Stimulated activated CD8-positive, alpha-beta memory T cell treated with anti-CD3 and anti-CD28 coated beads, Interleukin-4, amount 100 ng/mL, for 48 hours (primary cell): ENCODE results near the gene ACTR1A.
A peak's percentile ranks its signal among the peaks of the same experiment; 100 is the strongest.
"Not testable (repeated sequence)": the region's sequence is repeated elsewhere in the genome, so short reads cannot be mapped to it uniquely, and the experiment has no call there.

ENCODE experiments used
- DNase-seq: peaks from one replicate; pipeline ENCODE4 v3.0.0-alpha.2; 2020

ACTR1A gene

DNA sequence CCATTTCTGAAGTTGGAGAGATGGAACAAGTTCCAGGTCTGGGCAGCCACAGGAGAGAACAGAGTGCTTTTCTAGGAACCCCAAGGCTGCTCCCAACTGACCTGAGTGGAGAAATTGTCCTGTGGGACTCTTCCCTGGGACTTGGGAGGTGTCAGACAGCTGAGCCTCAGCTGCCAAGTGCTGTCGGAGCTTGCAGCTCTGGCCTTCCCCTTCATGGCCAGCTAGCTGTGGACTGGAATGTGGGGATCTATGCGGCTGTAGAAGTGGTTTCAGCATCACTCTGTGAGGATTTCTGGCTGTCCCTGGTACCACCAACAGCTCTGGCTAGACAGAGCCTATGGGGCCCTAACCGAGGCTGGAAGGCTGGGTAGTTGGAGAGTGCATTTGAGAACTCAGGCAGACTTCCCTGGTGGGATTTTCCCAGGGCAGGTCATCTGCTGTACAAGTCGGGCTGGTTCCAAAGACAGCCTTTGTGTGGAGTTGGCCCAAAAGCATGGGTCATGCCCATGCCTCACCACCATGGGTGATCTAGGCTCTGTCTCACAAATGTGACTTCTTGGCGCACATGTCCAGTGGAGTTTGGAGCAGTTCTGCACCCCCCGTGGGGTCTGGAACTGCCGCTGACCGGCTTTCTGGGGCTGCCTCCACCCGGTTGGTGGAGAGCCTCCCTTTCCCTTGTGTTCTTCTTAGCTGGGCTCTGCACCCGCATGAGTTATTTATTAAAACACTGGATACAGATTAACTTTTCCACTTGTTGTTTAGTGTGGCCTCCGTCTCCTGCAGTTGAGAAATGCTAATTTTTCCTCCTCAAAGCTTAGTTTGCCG lies 12.2 kb upstream of the ACTR1A start:
- no peak for DNase-seq

DNA sequence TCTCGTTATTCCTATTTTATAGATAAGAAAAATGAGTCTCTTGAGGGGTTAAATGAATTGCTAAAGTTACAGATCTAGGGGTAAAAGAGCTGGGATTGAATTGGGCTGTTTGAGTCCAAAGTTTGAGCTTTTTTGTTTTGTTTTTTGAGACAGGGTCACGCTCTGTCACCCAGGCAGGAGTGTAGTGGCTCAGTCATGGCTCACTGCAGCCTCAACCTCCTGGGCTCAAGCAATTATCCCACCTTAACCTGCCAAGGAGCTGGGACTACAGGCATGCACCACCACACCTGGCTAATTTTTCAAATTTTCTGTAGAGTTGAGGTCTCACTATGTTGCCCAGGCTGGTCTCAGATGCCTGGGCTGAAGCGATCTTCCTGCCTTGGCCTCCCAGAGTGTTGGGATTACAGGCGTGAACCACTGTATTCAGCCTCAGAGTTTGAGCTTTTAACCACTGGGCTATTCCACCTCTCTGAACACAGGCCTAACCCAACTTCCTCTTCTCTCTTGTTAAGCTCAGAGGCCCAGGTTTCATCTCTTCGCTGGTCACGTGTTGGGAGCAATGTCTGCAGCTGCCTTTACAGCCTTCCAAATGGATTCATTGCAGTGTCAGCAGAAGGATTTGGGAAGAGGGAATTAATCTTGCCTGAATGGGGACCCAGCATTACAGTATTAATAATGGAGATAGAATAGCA lies 9.2 kb upstream of the ACTR1A start:
- no peak for DNase-seq

DNA sequence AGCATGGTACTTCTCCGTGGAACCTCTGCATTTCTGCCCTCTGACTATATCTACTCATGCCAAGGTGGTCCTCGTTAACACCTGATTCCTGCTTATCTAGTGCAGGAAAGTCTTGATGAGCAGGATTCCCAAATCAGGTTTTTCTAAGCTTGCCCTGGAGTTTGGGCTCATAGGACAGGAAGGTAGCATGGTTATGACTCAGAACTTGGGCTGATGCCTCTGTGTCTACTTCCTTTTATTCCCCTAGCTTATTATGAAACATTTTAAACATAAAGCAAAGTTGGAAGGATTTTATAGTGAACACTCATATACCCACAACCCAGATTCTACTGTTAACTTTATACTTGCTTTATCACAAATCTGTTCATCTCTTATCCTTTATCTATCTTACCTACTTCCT lies 6.9 kb upstream of the ACTR1A start:
- no peak for DNase-seq

DNA sequence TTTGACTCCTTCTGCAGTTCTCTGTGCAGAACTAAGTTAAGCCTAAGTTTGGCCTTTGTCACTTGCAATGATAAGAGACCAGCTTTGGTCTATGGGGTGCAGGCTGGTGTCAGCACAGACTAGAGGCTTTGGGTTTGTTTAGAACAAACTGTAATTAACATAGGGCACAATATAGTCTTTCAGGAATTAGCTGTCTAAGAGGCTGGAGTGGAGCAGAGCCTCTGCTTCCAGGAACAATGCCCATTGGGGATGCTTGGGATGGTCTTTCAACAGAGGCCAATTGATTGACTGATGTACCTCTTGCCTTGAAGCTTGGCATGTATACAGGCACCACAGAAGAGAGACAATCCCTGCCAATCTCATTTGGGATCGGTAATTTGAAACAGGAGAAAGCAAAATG lies 6.0 kb upstream of the ACTR1A start:
- no peak for DNase-seq

DNA sequence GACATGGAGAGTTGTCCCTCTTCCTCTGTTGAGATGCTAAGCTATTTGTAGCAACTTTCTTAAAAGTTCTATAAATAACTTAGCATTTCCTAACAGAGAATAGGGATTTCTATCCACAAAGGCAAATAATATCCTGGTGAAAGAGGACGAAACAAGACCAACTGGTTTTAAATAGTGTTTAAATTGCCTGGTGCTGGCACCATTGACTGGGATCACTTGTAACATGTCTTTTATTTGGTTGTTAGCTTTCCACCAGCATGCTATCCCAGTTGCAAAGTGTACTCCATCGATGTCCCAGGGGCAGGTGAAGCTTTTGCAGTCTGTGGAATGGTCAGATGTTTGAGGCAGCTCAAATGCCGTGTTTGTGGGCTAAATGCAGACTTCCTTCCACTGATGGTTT lies 5.0 kb upstream of the ACTR1A start:
- DNase-seq = no peak

DNA sequence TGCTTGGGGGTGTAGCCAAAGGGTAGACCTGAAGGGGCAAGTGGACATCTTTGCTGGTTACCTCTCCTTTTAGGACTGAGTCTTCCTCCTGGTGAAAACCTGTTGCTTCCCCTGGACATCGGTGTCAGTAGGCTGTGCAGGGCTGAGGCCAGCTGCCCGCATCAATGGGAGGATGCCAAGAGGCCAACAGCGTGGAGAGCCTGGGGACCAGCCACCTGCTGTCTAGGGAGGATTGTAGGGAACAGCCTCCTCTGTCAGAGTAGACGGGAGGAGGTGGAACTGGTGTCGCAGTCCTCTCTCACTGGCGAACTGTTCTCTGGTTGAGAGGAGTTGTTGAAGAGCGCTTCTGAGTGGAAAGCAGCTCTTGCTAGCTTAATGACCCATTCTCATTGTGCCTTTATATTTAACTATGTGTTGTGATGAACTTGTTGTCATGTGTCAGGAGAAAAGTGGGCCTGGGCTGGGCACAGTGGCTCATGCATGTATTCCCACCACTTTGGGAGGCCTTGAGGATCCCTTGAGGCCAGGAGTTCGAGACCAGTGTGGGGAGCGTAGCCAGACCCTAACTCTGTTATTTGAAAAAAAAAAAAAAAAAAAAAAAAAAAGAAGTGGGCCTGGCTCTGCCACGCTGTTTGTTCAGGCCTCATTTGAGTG lies 3.1 kb upstream of the ACTR1A start:
- DNase-seq = no peak

DNA sequence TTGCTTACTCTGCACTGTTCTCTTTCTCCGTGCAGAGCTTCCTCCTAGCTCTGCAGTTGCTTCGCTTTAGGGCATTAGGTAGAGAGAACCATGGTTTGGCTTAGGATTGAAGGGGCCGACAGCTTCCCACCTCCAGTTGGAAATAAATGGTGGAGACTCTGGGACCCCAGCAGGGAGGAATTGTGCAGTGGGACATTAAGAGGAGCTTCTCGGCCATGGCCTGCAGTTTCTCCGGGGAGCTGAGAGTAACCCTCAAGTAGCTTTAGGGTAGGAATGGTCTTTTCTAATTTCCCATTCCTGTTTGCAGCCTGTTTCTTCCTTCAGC lies 2.4 kb upstream of the ACTR1A start:
- no peak for DNase-seq

DNA sequence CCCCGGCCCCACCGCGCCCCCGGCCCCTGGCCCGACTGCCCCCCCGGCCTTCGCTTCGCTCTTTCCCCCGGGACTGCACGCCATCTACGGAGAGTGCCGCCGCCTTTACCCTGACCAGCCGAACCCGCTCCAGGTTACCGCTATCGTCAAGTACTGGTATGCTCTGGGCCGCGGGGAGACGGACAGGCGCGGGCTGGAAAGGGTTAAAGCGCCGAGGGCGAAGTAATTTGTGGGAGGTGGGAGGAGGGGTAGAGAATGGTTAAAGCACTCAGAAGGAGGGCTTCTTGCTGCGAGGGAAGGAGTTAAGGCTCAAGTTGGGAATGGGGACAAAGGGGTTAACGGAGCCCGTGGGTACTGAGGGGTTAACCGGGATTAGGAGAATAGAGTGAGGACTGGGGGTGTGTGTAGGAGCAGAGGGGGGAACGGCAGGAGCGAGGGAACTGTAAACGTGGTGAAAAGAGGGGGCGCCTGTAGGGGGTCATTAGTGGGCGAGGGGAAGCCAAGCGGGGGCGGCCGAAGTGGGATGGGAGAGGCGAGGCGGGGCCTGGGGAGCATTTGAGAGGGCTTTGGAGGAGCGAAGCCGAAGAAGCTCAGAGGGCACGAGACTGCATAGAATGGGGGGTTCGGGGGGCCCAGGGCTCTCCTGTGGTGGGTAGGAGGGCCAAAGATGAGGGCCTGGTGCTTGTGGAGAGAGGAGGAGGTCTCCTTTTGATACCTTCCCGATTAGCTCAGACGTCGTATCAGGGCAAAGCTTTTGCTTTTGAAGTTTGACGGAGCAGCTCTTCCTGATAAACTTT lies 1.9 kb upstream of the ACTR1A start:
- DNase-seq = peak; percentile 55

DNA sequence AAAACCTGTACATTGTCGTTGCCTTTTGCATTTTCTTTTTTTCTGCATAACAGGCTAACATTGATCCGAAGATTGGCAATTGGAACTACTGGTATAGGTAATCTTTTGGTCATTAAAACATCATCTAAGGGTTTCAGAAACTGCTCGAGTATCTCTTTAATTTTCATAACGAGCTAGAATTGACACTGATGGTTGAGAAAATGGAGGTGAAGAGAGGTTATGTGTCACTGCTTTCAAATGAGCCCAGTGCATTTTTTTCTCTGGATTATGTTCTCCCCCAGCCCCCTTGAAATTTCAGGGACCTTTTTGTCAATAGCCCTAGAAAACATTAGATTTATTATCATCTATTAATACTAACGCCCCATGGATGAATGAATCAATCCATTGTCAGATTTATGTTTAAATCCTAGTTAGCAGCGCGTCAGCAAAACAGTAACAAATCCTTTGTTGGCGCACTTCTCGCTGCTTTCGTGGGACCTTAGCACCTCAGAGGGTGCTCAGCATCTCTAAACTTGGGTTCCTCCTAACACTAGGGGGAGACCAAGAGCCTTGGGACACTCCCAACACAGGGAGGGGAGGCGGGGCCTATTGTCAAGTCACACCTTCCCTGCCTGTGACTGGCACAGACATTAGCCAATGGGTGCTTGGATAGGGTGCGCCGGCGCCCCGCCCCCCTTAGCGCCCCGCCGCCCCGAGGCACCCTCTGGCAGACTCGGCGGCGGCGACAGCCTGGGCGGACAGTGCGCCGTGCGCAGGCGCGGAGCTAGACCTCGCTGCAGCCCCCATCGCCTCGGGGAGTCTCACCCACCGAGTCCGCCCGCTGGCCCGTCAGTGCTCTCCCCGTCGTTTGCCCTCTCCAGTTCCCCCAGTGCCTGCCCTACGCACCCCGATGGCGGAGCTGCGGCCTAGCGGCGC lies 1.0 kb upstream of the ACTR1A start, which contains the start of gene SUFU:
SUFU (plus strand) TSS at position 709 of the 915 bp plus-strand sequence; CDS start at position 890, 181 bp downstream.
- peak; percentile 99 for DNase-seq

DNA sequence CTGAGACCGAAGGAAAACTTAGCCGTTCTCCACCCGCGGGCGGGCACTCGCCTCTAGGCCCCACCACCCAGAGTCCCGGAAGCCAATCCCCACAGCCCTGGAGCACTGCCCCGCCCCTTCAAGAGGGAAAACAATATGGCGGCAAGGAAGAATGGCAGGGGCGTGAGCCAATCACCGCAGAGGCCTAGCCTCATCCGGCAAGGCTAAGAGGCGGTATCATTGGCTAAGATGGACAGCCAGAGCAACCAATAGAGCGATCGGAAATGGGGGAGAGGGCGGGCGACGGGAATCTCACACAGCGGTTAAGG lies 529 bp downstream of the ACTR1A start:
- DNase-seq = peak; percentile 98

DNA sequence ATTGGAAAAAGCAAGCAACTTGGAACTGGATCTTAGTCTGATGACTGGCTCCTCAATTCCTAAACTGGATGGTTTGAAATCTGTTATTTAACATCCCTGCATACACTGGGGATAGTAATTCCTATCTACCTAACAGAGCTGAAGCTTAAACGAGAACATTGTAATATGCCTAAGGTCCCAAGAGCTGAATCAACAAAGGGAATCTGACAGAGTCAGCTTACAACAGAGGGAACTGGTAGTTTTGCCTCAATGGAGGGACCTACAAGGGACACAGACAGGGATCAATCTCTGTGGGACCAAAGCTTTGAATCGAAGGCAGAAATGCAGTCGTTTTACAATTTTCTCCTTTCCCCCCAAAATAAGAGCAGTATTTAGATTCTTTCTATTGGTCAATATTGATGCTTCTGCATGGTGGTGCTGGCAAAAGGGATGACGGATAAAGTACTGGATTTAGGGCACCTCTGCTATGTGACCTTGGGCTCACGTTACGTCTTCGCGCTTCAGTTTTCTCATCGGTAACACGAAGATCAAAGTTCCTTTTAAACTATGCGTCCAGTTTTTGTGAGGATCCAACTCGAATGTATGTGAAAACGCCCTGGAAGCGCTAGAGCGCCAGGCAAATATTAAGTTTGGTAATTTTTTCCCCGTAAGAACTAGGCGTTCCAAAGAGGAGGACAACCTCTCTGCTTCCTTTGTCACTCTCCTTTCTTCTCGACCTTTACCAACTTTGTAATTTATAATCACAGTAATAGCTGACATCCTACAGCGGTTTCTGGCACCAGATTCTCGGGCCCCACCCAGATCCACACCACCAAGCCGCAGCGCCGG lies 1.1 kb downstream of the ACTR1A start:
- no peak for DNase-seq

DNA sequence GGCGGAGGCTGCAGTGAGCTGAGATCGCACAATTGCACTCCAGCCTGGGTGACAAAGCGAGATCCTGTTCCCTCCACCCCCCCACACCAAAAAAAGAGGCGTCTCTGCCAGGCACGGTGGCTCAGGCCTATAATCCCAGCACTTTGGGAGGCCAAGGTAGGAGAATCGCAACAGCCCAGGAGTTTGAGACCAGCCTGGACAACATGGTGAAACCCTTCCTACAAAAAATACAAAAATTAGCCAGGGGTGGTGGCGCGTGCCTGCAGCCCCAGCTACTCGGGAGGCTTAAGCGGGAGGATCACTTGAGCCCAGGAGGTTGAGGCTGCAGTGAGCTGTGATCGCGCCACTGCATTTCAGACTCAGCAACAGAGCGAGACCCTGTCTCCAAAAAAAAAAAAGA lies 1.8 kb downstream of the ACTR1A start:
- DNase-seq = not testable (repeated sequence)

DNA sequence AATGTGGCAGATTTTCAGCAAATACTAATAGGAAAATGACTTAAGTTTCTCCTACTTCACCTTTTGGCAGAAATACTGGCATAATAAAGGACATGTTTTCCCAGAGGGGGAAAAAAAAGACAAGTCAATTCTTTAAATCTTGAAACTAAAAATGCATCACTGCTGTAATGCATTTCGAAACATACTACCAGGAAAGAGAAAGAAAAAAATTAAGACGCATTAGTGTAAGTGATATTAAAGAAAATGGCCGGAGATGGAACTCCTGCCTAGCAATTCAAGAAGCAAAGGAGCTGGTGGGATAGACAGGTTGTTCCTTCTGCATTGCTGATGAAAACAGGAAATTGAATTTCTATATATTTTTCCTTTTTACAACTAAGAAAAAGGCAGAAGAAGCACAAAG lies 3.2 kb downstream of the ACTR1A start:
- DNase-seq = no peak

DNA sequence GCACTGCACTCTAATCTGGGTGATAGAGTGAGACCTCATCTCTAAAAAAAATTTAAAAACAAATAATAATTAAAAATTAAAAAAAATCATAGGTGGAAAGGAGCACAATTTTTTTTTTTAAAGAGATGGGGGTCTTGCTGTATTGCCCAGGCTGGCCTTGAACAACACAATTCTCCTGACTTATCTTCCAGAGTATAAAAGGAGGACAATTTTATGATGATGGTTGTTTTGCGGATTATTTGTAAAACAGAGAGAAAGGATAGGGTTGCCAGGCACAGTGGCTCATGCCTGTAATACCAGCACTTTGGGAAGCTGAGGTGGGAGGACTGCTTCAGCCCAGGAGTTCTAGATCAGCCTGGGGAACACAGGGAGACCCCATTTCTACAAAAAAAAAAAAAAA lies 5.0 kb downstream of the ACTR1A start:
- no peak for DNase-seq

DNA sequence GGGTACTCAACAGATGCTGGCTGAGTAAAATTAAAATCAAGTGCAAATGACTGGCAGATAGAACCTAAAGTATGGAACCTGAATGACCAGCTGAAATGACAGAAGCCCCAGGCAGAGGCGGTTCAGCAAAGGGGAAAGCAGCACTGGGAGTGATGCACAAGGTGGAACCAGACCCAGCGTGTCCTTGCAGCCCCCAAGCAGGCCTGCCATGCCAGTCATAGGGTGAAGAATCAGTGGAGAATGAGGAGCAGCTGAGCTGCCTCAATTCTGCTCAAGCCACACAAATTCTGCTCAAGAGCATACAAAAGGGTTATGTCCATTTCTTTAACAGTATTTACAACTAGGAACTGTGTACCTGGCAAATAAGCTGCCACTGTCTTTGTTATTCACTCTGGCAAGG lies 8.7 kb downstream of the ACTR1A start:
- DNase-seq = no peak

DNA sequence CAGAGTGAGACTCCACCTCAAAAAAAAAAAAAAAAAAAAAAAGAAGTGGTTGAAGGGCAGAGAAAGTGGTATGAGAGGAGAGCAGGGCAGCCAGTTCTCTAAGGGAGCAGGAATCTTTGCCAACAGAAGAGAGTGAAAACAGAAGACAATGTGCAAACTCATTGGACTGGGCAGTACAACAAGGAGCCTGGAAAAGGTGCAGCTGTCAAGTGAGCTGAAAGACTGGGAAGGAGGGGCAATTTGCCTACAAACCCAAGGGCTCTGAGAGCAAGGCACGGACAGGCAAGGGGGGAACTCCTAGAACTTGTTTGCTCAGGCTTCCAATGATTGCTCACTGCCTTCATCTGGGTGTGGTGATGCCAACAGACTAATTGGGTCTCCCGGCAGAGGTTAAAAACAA lies 9.5 kb downstream of the ACTR1A start:
- DNase-seq = no peak

DNA sequence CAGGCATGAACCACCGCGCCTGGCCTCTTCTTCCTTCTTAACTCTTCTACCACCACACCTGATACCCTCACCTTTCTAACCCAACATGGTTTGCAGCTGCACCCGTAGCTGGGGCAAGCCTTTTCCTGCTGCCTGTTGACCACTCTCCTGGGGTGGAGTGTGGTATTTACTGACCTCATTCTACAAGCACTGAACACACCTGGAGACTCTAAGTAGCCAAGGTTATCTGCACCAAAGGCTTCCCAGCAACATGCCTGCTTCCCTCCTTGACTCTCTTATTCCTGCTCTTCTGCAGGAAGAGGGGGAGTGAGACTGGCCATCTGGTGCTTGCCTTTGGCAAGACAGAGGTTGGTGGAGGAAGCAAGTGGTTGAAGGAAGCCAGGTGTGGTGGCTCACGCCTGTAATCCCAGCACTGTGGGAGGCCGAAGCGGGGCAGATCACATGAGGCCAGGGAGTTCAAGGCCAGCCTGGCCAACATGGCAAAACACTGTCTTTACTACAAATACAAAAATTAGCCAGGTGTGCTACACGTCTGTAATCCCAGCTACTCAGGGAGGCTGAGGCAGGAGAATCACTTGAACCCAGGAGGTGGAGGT lies 10.1 kb downstream of the ACTR1A start:
- no peak for DNase-seq

DNA sequence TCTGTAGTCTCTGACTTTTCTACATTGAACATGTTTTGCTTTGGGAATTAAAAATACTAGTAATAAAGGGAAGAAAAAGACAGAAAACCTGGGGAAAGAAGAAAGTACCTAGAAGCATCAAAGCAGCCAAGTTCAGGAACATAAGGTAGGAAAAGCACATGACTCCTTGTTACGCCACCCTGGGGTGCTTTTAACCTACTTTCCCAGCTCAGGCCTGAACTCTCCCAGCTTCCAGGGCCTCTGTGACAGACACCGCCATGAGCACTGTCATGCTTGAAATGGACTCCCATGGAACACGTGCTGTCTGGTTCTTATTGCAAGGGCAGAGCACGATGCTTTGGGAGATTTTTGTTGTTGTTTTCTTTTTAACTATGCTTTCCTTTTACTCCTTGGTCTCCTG lies 11.4 kb downstream of the ACTR1A start:
- DNase-seq = no peak

DNA sequence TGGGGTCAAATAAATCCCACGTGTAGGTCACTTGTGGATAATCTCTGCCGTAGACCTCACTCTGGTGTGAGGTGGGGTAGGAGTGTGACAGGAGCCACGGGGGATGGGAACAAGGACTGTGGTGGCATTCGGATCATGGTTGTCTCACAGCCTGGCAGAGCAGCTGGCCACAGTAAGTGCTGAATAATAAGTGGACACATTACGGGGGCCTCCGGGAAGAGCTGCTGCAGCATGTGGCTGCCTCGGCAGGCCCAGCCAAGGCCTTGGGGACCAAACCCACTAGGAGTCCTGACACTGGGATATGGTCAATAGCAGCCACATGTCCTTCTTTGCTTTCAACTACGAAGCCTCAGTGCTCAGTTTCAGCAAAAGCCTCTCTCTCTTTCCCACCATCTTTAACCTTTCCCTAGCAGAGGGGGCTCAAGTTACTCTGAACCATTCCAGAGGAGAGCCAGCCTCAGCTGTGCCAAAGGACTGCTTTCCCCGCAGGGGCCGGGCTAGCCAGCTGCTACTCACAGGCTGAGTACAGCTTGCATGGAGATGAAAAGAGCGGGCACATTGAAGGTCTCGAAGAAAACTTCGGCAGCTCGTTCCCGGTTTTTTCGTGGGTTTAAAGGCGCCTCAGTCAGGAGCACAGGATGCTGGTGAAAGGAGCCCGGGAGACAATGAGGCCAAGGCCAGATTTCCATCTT lies 17.3 kb downstream of the ACTR1A start:
- no peak for DNase-seq

DNA sequence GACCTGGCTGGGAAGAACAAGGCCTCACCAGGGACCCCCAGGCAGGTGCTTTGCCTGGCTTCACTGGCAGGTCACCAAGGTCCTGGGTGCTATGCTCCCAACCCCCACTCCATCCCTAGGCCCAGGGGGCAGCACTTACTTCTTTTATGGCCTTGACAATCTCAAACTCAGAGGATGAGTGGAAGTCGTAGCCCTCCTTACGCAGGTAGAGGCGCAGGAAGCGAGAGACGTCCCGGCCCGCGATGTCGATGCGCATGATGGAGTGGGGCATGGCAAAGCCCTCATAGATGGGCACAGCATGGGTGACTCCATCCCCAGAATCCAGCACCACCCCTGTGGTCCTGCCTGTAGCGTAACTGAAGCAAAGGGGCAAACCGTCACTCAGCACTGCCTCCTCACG lies 18.5 kb downstream of the ACTR1A start:
- DNase-seq = no peak
